HG02763 (cell line): ENCODE measurements around the gene CHI3L1.

Experiments used
- ATAC-seq: cut with Tn5 transposase; IDR thresholded peaks from one replicate; pipeline ENCODE4 v1.9.1; 2021; ENCODE audit warnings: mild to moderate bottlenecking, moderate library complexity; ENCODE audit not compliant: unreplicated experiment

Gene CHI3L1

GRCh38 chr1:203153051-203153988, 33.2 kb downstream of the CHI3L1 start:
- ATAC-seq: no peak

- no peak for ATAC-seq
Observed at GRCh38 chr1:203152158-203153034, 34.1 kb downstream of the CHI3L1 start.

DNA sequence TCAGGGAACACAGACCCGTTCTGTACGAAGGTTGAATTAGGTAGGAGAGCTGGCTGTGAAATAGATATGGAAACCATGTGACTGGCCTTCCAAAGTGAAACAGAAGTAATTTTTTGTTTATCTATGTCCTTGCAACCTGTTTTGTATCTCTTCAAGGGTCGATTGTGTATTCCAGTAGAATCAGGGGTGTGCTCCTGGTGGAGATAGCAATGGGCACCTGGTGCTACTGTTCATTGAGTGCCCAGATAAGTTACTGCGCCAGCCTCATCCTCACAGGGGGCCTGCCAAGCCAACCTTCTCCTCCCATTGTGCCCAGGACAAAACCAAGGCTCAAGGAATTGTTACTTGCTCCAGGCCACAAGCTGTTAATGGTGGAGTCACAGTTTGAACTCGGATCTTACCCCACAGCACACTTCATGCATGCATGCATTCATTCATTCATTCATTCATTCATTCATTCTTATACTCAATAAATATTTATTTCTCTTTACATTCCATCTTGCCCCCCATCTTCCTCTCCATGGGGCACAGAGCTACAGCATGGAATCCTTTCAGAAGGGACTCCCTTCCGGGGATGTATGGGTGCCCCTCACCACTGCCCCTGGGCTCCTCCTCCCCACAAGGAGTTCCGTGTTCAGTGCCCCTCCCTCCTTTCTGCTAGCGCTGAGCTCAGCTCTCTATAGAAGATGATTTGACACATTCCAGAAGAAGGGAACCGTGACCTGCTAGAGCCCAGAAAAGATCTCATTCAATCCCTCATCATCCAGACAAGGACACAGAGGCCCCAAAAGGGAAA, 34.9 kb downstream of the CHI3L1 start:
- ATAC-seq: no peak

DNA sequence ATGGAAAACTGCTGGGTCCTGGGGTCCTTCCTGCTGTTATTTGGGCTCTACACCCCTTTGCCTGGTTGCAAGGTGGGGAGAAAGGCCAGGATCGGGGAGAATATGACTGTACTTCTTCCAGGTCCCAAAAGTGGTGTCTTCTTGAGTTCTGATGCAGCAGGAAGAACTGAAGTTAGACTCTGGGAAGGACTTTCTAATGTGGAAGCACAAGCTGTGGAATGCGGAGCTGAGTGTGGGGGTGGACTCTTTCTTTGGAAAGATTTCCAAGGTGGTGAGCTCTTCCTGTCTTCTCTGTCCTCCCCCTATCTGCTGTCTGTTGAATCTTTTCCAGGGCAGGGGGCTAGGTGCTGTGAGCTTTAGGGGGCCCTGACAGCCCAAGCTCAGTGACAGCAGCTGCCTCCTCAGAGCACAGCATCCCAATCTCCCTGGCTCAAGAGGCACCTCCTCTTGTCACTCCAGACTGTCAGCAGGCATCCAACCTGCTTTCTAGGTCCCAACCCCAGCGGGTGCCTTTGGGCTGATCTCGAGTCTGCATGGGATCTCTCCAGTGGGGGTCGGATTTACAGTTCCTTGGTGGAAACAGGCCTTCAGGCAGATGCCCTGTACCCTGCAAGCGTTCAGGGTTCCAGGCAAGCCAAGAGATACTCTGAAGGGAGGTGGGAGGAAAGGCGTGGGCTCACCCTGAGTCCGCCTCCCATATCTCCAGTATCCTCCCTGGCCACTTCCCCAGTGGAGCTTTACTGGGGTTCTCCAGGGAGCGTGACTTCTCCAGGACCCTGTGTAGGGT, 35.8 kb downstream of the CHI3L1 start:
- ATAC-seq: no peak

DNA sequence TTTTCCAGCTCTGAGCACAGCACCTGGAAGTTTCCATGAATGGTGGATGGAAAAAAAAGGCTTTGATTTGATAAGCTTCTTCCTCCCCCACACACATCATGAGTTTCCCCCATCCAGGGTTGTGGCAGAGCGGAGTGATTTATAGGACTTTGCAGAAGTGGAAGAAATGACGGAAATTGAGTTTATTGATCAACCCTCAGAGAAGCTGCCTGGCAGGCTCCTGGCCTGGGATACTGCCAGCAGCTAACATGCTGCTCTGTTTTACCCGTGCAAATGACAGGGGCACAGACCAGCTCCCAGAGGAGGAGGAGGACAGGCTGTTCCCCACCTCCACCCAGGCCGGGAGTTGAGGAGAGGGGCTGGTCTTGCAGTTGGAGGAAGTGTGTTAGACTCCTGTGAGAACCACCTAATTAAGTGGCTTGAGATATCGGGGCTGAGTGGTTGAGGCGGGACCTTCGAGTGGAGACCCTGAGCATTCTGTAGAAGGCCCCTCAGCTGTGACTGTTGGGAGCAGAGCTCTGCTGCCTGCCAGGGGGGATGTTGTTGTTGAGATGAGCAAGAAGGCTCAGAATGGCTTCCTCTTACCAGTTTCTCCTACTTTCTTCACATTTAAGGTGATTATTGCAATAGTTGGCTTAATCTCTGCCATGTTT, 37.2 kb downstream of the CHI3L1 start:
- no peak for ATAC-seq

DNA sequence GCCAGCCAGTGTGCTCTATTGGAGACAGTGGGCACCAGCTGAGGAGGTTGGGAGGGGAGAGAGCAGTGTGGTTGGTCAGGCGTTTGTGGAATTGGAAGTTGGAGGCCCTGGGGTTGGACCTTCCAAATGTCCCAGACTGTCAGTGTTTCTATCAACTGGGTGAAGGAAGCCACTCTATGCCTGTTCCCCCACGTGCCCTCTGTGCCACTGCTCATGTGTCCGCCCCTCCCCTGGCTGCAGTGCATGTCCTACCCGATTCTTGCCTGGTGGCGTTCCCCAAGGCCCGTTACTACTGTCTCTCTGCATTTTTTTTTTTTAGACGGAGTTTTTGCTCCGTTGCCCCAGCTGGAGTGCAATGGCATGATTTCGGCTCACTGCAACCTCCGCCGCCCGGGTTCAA, 37.9 kb downstream of the CHI3L1 start:
- ATAC-seq: no peak

- ATAC-seq: no peak
Observed at GRCh38 chr1:203148127-203148526, 38.4 kb downstream of the CHI3L1 start.

DNA sequence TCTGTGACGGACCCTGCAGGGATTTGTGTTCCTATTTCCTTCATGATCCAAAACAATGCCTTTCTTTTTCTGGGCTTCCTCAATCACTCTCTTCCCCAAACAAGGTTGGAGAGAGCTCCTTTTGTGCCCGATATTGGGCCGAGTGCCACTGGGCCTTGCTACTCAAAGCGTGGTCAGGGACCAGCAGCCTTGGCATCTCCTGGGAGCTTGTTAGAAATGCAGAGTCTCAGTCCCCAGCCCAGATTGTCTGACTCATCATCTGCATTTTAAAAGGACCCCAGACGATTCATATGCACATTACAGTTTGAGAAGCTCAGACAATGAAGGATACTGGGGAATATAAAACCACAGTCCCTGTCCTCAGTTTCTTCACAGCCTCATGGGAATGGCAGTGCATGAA, 39.1 kb downstream of the CHI3L1 start:
- ATAC-seq: no peak

DNA sequence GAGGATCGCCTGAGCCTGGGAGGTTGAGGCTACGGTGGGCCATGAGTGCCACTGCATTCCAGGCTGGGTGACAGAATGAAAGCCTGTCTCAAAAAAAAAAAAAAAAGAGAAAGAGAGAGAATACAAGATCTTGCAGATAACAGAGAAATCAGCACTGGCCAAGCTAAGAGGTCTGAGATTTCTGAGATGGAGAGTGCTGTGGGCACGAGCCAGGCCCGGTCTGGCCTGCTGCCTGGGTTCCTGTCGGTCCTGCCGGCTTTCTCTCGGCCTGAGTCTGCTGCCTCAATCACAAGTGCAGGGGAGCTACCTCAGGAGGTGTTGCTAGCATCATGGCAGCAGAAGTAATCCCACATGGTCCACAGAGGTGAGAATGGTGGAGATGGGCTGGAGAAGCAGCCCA, 40.0 kb downstream of the CHI3L1 start:
- no peak for ATAC-seq

DNA sequence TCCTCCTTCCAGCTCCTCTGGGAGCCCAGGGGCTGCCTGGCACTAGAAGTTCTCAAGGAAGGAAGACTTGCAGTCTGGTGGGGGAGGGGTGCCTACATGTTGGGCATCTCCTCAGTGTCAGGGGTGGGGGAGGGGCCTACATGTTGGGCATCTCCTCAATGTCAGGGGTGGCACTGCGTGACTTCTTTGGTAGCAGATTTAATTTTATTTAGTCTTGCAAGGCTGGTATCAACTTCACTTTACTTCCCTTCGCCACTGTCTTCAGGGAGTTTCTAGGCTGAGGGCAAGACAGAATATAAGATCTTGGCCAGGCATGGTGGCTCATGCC, 40.5 kb downstream of the CHI3L1 start:
- ATAC-seq: no peak

GRCh38 chr1:203145321-203146041, 41.0 kb downstream of the CHI3L1 start:
- ATAC-seq: no peak

DNA sequence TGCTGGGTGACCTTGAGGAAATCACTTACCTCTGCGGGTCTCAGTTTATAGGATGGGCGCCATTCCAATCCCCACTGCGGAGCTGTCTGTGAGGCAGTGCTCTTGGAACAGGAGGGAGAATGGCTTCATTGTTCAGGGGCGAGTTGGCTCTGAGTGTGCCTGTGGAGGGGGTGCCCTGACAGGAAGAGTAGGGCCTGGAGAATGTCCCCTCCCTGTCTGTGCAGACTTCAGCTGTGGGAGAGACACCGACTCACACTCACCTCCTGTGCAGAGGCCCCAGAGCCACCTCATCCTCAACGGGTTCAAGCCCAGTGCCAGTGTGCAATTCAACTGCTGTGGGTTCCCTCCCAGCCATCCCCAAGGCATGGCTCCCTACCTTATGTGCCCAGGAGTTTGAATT, 41.8 kb downstream of the CHI3L1 start:
- no peak for ATAC-seq

DNA sequence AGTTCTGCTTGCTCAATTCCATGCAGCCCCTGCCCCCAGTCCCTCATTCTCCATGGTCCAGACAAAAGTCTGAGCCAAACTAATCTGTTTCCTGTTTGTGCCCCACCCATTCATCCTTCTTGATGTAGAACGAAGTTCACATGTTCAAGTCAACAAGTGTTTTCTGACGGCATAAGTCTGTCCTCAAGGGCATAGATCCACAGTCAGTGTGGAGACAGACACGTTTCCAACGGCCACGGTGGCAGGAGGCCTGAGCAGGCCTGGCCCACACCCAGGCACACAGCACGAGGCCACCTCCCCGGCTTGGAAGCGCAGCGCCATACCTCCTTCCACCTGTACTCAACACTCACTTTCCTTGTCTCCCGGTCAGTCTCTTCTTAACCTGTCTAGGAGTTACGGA, 42.9 kb downstream of the CHI3L1 start:
- no peak for ATAC-seq

DNA sequence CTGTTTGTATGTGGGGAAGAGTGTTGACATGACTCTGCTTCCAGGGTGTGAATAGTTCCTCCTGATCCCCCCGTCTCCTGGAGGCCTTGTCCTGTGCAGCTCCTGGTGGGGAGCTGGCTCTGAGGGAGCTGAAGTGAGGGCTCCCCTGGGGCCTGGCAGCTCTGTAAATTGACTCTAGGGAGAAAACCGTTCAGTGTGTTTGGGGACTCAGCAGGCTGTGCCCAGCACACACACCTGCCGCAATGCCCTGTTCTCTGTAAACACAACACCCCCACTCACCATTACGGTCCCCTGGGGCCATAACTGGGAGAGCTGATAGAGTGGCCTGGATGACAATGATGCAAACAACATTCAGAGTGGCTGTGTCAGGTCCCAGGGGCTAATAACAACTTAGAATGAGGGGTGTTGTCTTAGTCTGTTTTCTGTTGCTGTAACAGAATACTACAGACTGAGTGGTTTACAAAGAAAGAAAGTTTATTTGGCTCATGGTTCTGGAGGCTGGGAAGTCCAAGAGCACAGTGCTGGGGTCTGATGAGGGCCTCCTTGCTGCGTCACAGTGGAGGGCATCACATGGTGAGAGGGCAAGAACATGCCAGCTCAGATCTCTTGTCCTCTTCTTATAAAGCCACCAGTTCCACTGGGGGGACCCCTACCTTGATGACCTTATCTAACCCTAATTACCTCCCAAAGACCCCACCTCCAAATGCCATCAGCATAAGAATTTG, 43.7 kb downstream of the CHI3L1 start:
- ATAC-seq: no peak

DNA sequence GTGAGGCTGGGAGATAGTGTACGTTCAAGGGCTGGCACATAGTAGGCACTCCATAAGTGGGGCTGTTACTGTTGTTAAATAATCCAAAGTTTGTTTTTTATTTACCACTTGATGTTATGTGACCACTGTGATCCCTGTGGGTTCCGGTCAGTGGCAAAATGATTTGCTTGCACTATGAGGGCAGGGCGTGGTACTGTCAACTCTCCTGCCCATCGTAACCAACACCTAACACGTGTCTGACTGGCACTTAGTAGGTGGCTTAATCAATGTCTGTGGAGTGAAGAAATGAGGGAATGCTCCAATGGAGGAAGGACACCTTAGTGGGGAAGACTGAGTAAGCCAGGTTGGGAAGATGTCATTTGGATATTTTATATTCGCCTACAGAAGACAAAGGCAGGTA, 44.4 kb downstream of the CHI3L1 start:
- no peak for ATAC-seq

GRCh38 chr1:203140743-203141520, 45.6 kb downstream of the CHI3L1 start:
- no peak for ATAC-seq

DNA sequence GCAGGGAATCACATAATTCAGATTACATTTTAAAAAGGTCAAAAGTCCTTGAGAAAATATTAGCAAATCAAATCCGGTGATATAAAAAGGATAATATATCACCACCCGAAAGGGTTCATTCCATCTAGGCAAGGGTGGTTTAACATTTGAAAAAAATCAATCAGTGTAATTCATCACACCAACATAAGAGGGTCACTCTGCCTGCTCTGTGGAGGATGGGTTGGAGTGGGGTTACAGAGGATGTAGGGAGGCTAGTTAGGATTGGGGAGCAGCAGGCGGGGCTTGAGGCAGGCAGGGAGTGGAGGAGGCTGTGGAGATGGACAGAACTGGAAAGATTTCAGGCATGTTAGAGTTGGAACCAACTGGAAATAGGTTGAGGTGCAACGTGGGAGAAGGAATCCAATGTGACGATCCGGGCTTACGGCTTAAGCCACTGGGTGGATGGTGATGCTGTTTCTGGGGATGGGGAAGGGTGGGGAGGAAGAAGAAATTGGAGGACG, 46.5 kb downstream of the CHI3L1 start:
- ATAC-seq: no peak

DNA sequence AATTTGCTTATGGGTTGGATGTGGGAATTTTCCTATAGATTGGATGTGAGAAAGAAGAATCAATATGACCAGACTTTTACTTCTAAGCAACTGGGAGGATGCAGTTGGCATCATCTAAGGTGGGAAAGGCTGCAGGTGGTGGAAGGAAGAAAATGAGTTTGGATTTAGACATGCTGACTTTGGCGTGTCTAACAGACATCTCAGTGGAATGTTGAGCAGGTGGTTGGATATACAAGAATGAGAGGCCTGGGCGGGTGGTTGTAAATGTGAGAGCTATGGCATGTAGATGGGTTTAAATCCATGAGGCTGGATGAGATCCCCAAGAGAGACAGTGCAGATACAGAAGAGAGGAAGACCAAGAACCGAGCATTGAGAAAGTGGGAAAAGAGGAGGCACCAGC, 48.4 kb downstream of the CHI3L1 start:
- ATAC-seq: no peak
